Measurements from ENCODE around the gene LRRC27.

DNA sequence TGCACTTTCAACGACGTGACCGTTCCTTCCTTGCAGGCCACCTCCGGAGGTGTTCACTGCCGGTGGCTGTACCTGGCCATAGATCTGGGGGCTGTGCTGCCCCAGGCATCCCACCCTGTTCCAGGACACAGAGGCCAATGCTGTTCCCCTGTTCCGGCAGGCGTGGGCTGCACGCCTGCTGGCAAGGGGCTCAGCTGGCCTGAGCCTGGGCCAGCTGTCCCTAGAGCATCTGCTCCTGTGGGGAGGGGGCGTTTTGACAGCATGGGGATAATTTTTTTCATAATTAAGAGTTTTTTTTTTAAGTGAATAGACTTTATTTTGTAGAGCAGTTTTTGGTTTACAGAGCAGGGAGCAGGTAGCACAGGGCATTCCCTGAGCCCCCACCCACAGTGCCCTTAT, 93.8 kb downstream of the LRRC27 start:
- TF ChIP-seq, protein P1, sequence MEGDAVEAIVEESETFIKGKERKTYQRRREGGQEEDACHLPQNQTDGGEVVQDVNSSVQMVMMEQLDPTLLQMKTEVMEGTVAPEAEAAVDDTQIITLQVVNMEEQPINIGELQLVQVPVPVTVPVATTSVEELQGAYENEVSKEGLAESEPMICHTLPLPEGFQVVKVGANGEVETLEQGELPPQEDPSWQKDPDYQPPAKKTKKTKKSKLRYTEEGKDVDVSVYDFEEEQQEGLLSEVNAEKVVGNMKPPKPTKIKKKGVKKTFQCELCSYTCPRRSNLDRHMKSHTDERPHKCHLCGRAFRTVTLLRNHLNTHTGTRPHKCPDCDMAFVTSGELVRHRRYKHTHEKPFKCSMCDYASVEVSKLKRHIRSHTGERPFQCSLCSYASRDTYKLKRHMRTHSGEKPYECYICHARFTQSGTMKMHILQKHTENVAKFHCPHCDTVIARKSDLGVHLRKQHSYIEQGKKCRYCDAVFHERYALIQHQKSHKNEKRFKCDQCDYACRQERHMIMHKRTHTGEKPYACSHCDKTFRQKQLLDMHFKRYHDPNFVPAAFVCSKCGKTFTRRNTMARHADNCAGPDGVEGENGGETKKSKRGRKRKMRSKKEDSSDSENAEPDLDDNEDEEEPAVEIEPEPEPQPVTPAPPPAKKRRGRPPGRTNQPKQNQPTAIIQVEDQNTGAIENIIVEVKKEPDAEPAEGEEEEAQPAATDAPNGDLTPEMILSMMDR (IDR thresholded peaks at IDR 0.05) = no peak
- TF ChIP-seq CBX2 (IDR thresholded peaks at IDR 0.05; ENCODE audit: borderline replicate concordance, low read depth) (no peak), POLR2A (IDR thresholded peaks at IDR 0.05; ENCODE audit: low read length) (no peak), MAFK (IDR thresholded peaks at IDR 0.05; ENCODE audit: partially characterized antibody) (no peak), NR3C1 (IDR thresholded peaks at IDR 0.05) (no peak), JUNB (IDR thresholded peaks at IDR 0.05) (no peak), BHLHE40 (IDR thresholded peaks at IDR 0.05; ENCODE audit: low read depth, low read length) (no peak), SMC3 (IDR thresholded peaks at IDR 0.05) (no peak), EP300 (IDR thresholded peaks at IDR 0.05) (no peak), CEBPB (IDR thresholded peaks at IDR 0.05) (no peak)
- TF ChIP-seq, protein P2, sequence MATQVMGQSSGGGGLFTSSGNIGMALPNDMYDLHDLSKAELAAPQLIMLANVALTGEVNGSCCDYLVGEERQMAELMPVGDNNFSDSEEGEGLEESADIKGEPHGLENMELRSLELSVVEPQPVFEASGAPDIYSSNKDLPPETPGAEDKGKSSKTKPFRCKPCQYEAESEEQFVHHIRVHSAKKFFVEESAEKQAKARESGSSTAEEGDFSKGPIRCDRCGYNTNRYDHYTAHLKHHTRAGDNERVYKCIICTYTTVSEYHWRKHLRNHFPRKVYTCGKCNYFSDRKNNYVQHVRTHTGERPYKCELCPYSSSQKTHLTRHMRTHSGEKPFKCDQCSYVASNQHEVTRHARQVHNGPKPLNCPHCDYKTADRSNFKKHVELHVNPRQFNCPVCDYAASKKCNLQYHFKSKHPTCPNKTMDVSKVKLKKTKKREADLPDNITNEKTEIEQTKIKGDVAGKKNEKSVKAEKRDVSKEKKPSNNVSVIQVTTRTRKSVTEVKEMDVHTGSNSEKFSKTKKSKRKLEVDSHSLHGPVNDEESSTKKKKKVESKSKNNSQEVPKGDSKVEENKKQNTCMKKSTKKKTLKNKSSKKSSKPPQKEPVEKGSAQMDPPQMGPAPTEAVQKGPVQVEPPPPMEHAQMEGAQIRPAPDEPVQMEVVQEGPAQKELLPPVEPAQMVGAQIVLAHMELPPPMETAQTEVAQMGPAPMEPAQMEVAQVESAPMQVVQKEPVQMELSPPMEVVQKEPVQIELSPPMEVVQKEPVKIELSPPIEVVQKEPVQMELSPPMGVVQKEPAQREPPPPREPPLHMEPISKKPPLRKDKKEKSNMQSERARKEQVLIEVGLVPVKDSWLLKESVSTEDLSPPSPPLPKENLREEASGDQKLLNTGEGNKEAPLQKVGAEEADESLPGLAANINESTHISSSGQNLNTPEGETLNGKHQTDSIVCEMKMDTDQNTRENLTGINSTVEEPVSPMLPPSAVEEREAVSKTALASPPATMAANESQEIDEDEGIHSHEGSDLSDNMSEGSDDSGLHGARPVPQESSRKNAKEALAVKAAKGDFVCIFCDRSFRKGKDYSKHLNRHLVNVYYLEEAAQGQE (IDR thresholded peaks at IDR 0.05) = no peak
- TF ChIP-seq, protein P3, sequence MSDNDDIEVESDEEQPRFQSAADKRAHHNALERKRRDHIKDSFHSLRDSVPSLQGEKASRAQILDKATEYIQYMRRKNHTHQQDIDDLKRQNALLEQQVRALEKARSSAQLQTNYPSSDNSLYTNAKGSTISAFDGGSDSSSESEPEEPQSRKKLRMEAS (IDR thresholded peaks at IDR 0.05) = no peak
